Mucosa of gallbladder (tissue), 1 donor: ENCODE measurements around the gene SLC22A4. TPM values are rescaled to one million over a fixed set of nuclear protein-coding genes. Genes with fewer than 3 reads are reported as not detected.

Experiments used
- DNase-seq: peaks from one replicate; pipeline ENCODE4 v3.0.0-alpha.2; 2020; ENCODE audit warnings: low spot score
- total RNA-seq: library from RNA; stranded (reverse); gene quantifications from one replicate; pipeline ENCODE4 v1.2.1, GENCODE V29; 2021
- donor health status: DM: no; HTN: no; CAD: no.

Gene SLC22A4
- total RNA-seq, 1 donor from 2014 or later: 0.37 TPM

- DNase-seq: no peak
These were observed 82.8 kb downstream of the SLC22A4 start for GRCh38 chr5:132376694-132377641.

- DNase-seq: no peak
These were observed 83.5 kb downstream of the SLC22A4 start for GRCh38 chr5:132377738-132378137.

DNA sequence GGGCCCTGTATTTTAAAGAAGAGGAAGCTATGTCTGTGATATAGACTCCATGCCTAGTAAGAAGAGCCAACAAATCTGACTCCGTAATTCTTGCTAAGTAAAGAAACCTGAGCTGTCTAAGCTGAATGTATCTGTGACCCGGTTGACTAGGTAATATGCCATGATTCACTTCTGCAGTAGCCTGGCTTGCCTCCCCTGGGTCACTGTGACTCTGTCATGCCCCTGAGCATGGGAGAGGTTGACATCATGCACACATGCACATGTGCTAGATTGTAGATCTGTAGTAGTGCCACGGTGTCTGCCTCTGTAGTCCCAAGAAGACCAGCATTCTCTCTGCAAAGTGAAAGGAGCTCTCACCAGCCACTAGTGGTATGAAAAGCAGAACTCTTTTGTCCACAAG is 84.4 kb downstream of the SLC22A4 start:
- no peak for DNase-seq

DNA sequence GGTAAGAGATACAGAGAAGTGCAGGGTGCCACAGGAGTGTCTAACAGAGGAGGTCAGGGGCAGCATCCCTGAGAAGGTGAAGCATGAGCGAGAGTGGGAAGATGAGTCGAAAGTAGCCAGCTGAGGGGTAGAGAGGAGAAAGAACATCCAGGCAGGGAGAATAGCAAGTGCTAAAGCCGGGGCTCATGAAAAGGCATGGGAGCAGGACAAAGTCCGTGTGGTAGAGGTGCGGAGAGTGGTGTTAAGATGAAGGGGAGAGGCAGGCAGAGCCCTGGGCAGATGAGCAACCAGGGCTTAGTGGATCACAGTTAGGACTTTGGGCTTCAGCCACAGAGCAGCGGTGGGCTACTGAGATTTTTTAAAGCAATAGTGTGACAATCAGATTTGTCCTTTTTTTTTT is 85.9 kb downstream of the SLC22A4 start:
- DNase-seq: no peak

DNA sequence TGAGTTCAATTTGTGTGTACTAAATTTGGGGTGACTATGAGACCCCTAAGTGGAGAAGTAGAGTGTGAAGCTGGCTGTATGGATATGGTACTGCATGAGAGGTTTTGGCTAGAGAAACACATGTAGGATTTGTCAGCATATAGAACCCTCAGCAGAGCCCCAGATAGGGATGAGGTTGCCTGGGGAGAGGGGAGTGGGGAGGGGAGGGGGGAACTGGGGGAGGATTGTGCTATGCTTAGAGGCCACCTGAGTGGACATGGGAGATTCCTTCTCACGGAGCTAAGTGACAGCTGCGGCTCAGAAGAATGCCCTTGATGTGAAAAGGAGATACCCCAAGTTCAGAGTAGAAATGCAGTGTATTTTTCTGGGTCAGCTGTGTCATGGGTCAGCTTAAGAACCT is 86.5 kb downstream of the SLC22A4 start:
- DNase-seq: no peak

- no peak for DNase-seq
These were observed 87.4 kb downstream of the SLC22A4 start for GRCh38 chr5:132381614-132382013.

- no peak for DNase-seq
These were observed 89.1 kb downstream of the SLC22A4 start for GRCh38 chr5:132383261-132383660.

DNA sequence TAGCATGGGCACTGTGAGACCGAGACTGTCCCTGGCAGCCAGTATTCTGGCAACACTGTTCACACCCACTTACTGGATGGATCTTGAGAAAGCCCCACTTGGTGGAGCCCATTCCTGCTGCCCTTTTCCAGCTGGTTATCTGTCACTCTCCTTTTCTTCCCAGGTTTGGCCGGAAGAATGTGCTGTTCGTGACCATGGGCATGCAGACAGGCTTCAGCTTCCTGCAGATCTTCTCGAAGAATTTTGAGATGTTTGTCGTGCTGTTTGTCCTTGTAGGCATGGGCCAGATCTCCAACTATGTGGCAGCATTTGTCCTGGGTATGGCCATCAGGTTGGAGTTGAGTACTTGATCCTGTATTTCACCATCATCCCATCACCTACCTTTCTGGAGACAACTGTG is 89.8 kb downstream of the SLC22A4 start:
- DNase-seq: no peak

GRCh38 chr5:132384506-132385050 is 90.4 kb downstream of the SLC22A4 start:
- DNase-seq: no peak

DNA sequence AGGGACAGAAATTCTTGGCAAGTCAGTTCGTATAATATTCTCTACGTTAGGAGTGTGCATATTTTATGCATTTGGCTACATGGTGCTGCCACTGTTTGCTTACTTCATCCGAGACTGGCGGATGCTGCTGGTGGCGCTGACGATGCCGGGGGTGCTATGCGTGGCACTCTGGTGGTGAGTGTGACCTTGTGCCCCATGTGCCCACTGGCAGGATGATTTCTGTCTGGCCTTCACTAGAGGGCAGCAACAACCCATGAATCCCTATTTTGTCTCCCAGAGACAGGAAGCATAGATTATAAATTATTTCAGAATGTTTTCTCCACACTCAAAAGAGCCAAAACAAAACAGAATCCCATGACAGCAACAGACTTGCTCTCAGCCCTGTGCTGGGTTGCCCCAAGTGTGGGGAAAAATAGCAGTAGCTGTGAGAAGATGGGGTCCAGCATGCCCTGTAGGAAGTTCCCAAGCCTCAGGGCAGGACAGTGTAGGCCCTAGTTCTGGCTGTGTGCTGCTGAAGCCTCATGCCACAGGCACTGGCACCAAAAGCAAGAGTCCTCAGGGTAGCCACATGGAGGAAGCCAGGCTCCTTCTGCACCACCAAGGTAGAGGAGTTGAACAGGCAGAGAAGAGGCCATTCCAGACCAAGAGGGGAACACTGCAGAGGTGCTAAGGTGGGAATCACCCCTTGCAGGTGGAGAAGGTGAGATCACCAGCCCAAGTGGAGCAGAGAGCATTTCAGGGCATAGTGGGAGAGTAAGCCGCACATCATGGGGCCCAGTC is 91.3 kb downstream of the SLC22A4 start:
- DNase-seq: peak; percentile 65

DNA sequence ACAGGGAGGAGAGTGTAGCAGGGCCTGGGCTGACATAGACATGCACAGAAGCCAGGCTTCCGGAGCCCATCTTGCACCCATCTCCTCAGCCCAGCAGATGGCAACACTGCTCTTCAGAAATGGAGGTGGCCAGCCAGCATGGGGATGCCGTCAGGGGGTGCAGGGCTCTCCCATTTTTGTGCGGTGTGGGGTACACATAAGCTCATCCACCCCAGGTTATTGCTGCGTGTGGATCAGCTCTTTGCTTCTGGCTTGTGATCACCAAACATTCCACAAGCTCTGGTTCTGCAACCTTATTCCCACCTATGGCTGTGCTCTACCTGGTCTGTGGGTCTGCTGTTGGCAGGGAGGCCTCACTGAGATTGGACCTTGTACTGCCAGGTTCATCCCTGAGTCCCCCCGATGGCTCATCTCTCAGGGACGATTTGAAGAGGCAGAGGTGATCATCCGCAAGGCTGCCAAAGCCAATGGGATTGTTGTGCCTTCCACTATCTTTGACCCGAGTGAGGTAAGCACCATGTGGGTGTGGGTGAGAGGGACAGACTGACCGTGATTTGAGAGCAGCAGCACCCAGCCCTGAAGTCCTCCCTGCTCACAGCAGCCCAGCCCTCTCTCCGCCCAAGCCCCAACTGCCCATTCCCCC is 92.6 kb downstream of the SLC22A4 start:
- DNase-seq: peak; percentile 78

DNA sequence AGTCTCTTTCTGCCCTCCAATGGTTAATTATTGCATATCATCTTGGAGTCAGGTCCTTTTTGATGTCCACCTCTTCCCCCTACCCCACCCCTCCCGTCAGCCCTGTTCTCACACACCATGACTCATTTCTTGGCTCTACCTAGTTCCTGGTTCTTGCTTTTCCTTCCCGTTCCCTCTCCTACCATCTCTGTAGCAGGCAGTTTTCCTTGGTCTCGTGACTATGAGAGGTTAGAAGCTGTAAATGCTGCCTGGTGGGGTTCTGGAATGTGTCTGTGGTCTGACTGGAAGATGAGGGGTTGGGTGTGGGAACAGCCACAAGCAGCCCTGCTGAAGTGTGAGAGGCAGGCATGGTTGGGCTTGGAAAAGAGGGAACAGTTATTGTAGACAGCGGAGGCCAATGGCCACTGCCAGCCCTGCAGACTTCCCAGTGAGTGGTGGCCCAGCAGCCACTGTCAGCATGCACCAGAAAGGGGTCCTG is 93.5 kb downstream of the SLC22A4 start:
- DNase-seq: peak; percentile 78

GRCh38 chr5:132388244-132389050 is 94.3 kb downstream of the SLC22A4 start:
- no peak for DNase-seq

DNA sequence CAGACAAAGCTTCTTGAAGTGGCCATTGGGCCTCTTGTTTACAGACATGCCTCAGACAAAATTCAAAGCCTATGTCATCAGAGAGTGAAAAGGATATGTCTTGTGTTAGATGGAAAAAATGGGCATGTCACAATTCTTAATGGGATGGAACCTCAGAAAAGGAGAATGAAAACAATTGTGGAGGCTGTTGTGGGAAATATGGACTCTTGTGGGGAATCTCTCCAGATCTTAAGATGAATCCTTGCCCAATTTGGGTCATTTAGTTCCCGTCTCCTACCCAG is 94.8 kb downstream of the SLC22A4 start:
- no peak for DNase-seq

GRCh38 chr5:132389585-132390286 is 95.5 kb downstream of the SLC22A4 start:
- no peak for DNase-seq

DNA sequence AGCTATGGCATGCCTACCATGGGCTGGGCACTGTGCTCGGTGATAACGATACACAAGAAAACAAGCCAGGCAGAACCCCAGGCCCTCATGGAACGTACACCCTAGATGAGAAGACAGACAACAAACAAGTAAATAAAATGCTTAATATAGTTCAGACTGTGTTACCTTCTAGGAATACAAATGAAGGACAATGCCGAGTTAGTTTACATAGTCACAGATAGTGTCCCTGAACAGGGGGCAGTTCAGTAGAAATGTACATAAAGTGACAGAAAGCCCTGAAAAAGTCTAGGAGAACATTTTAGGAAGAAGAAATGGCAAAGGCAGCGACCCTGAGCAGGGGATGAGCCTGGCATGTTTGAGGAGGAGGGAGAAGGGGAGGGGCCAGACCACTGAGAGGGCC is 97.1 kb downstream of the SLC22A4 start:
- no peak for DNase-seq

- DNase-seq: no peak
These were observed 97.7 kb downstream of the SLC22A4 start for GRCh38 chr5:132391870-132392269.

DNA sequence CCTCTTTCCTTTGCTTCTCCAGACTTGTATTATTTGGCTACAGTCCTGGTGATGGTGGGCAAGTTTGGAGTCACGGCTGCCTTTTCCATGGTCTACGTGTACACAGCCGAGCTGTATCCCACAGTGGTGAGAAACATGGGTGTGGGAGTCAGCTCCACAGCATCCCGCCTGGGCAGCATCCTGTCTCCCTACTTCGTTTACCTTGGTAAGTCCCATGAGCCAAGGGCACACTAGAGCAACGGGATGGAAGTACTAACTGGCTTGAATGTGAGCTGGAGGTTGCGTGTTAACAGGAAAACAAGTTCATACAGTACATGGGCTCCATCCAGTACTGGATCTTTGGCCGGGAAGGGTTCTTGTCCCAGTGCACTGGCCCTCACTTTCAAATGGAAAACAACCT is 98.2 kb downstream of the SLC22A4 start:
- DNase-seq: no peak

GRCh38 chr5:132392978-132393825 is 99.0 kb downstream of the SLC22A4 start:
- no peak for DNase-seq
